ENCODE data around the gene SAXO2. TPM values are rescaled to one million over a fixed set of nuclear protein-coding genes. Genes with fewer than 3 reads are reported as not detected.
"Not testable (repeated sequence)": the region's sequence is repeated elsewhere in the genome, so short reads cannot be mapped to it uniquely, and the experiment has no call there.

Gene SAXO2
- polyA plus RNA-seq, 1 donor: 2.6 TPM

GRCh38 chr15:82314769-82315518 lies 52.3 kb downstream of the SAXO2 start:
- no peak for DNase-seq

- no peak for DNase-seq
Observed at GRCh38 chr15:82315519-82316246, 53.1 kb downstream of the SAXO2 start.

- not testable (repeated sequence) for DNase-seq
Observed at GRCh38 chr15:82316247-82317090, 53.9 kb downstream of the SAXO2 start.

GRCh38 chr15:82317091-82317489 lies 54.5 kb downstream of the SAXO2 start:
- DNase-seq: no peak

GRCh38 chr15:82317516-82317915 lies 54.9 kb downstream of the SAXO2 start:
- DNase-seq: not testable (repeated sequence)

- not testable (repeated sequence) for DNase-seq
Observed at GRCh38 chr15:82318281-82318680, 55.7 kb downstream of the SAXO2 start.

GRCh38 chr15:82319522-82320278 lies 57.1 kb downstream of the SAXO2 start:
- DNase-seq: not testable (repeated sequence)

- not testable (repeated sequence) for DNase-seq
Observed at GRCh38 chr15:82320861-82321260, 58.2 kb downstream of the SAXO2 start.

GRCh38 chr15:82322488-82322887 lies 59.9 kb downstream of the SAXO2 start:
- not testable (repeated sequence) for DNase-seq

- DNase-seq: not testable (repeated sequence)
Observed at GRCh38 chr15:82324831-82325230, 62.2 kb downstream of the SAXO2 start.

GRCh38 chr15:82325646-82326045 lies 63.0 kb downstream of the SAXO2 start:
- not testable (repeated sequence) for DNase-seq

GRCh38 chr15:82326896-82327295 lies 64.3 kb downstream of the SAXO2 start:
- DNase-seq: not testable (repeated sequence)

GRCh38 chr15:82327372-82327771 lies 64.8 kb downstream of the SAXO2 start:
- not testable (repeated sequence) for DNase-seq

GRCh38 chr15:82329039-82329438 lies 66.4 kb downstream of the SAXO2 start:
- DNase-seq: not testable (repeated sequence)

GRCh38 chr15:82330921-82331320 lies 68.3 kb downstream of the SAXO2 start:
- not testable (repeated sequence) for DNase-seq

- DNase-seq: not testable (repeated sequence)
Observed at GRCh38 chr15:82331576-82332304, 69.1 kb downstream of the SAXO2 start.

GRCh38 chr15:82332711-82333602 lies 70.3 kb downstream of the SAXO2 start:
- not testable (repeated sequence) for DNase-seq

GRCh38 chr15:82333603-82334553 lies 71.3 kb downstream of the SAXO2 start:
- not testable (repeated sequence) for DNase-seq
